CD4-positive, alpha-beta T cell treated with Interleukin-2 at 100 ng/mL for 4 hours (primary cell): ENCODE data around the gene JCAD.

Experiments used
- DNase-seq: peaks from one replicate; pipeline ENCODE4 v3.0.0-alpha.2; 2020; ENCODE audit warnings: low spot score

Gene JCAD

GRCh38 chr10:30073045-30073766 is 13.8 kb upstream of the JCAD start:
- no peak for DNase-seq

GRCh38 chr10:30072068-30072467 is 12.7 kb upstream of the JCAD start:
- DNase-seq: no peak

- no peak for DNase-seq
Observed at GRCh38 chr10:30070001-30070685, 10.8 kb upstream of the JCAD start.

DNA sequence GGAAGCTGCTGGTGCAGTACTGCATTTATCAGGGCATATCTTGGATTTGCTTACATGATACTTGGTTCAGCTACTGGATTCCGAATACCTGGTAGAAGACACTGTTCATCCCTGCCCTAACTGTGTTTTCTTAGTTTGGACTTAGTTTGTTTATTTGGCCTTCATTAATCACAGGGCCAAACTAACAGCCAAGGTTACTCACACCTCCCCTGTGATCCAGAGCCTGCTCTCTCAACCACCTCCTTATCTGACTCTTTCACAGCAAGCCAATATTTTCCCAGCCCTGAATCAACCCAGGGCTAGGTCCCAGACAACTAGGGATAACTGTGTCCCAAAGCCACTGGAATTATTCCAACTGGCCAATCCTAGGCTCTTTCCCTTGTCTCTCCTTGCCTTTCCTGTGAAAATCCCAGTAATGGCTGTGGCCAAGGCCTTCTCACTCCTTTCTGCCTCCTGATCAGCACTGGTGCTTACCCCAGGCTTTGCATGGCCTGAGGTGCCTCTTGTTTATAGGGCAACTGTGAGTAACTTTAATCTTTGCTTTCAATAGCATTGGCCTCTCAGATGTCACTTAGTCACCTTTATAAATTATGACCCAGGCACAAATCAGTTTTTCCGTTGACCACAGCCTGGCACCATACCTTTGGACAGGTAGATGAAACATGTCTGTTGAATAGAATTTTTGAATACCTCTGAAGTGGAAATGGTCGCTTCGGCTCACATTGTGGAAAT is 9.3 kb upstream of the JCAD start:
- DNase-seq: no peak

DNA sequence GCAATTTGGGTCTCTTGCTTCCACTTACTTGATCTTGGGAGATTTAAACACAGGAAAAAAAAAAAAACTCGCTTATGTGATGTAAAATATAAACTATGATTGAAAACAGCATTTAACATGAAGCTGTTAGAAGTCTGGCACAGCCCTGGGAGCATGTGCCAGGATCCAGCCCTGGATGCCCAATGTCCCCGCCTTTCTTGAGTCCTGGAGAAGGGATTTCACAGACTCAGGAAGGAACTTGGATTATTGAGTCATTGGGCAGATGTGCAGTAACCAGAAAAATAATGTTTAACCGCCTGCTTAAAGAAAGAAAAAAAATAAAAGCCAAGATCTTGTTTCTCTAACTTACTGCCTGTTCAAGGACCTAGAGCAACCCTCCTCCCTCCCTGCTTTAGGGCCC is 3.7 kb upstream of the JCAD start:
- no peak for DNase-seq

DNA sequence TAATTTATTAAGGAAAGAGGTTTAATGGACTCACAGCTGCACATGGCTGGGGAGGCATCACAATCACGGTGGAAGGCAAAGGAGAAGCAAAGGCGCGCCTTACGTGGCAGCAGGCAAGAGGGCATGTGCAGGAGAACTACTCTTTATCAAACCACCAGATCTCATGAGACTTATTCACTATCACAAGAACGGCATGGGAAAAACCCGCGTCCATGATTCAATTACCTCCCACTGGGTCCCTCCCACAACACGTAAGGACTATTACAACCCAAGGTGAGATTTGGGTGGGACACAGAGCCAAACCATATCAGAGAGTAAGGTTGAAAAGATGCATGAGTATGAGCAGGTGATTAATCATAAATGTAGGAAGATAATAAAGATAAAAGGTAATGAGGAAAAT is 3.2 kb upstream of the JCAD start:
- DNase-seq: no peak

- DNase-seq: no peak
Observed at GRCh38 chr10:30062090-30062489, 2.7 kb upstream of the JCAD start.

GRCh38 chr10:30058570-30059132 is 735 bp downstream of the JCAD start:
- no peak for DNase-seq

- DNase-seq: no peak
Observed at GRCh38 chr10:30057894-30058556, 1.4 kb downstream of the JCAD start.

DNA sequence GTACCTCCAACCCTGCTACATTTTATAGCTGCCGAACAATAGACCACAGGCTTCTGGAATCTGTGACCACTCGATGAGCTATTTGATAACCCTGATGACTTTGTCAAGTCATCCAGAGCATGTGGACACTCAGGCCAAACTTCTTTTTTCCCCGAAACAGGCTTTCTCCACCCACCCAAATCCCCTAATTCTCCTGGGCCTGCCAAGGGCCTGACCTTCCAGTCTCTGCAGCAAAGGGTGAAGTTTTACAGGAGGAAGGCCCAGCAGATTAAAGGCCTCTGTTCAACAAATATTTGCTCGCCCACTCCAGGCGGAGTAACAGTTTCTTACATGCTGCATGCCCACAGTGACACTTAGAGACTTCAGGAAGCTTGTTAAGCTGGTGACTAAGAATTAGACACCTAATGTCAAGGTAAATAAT is 2.0 kb downstream of the JCAD start:
- DNase-seq: no peak

- DNase-seq: no peak
Observed at GRCh38 chr10:30056767-30057355, 2.5 kb downstream of the JCAD start.

DNA sequence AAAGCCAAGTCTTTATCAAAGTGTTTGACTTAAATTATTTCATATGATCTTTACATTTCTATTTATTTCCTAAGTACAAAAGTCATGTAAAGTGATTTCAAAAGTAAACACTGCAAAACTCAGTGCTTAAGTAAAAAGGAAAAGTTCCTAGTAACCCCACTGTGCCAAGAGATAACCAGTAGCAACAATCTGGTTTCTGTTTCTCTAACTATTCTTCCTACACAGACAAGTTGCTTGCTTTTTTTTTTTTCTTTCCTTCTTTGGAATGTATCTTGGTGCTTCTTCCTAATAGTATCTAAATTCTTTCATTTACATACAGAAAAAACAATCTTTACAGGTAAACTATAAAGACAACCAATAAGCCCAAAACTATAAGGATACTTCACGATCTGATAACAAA is 3.1 kb downstream of the JCAD start:
- no peak for DNase-seq

GRCh38 chr10:30055226-30055662 is 4.1 kb downstream of the JCAD start:
- no peak for DNase-seq

DNA sequence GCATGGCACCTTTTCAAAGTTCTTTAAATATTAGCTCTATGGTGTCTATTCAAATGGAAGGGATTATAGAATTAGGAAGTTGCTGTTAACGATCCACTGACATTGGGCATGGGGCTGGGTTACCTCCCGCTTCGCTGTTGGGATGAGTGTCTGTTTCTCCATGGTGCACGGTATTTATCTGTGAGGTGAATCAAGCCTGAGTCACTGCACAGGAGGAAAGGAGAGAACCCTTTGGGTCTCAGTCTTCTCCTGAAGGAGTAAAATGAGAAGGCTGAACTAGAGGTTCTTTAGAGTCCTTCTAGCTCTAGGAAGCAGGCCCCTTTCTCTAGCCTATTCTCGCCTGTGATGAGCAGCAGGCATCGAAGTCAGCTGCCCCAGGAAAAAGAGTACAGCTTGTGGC is 7.3 kb downstream of the JCAD start:
- no peak for DNase-seq

- no peak for DNase-seq
Observed at GRCh38 chr10:30051220-30051619, 8.2 kb downstream of the JCAD start.

- no peak for DNase-seq
Observed at GRCh38 chr10:30050411-30050810, 9.0 kb downstream of the JCAD start.

DNA sequence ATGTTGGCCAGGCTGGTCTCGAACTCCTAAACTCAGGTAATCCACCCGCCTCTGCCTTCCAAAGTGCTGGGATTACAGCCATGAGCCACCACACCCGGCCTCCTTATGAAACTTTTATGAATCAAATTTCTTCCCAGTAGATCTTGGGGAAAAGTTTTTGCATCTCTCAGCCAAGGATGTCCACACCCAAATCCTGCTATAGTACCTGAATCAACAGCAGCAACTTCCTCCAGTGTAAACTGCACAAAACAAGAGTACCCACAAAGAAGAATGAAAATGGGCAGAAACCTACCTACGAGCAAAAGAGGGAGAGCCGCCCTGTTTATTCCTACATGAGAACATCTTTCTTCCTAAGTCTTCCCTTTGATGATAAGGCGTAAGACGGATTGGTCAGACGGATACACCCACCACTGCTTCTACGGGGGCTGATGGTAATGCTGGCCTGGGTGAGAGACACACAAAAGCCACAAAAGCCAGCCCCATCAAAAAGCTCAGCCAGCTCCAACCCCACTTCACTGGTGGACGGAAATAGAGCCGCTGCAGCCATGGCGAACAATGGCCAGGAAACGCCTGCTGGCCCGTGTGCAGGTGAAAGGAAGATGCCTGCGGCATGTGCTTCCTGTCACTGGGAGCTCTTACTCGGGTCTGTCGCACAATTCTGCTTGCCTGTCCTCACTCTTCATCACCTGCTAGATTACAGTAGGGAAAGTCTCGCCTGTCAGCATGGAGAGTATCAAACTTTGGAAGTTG is 10.4 kb downstream of the JCAD start:
- no peak for DNase-seq

DNA sequence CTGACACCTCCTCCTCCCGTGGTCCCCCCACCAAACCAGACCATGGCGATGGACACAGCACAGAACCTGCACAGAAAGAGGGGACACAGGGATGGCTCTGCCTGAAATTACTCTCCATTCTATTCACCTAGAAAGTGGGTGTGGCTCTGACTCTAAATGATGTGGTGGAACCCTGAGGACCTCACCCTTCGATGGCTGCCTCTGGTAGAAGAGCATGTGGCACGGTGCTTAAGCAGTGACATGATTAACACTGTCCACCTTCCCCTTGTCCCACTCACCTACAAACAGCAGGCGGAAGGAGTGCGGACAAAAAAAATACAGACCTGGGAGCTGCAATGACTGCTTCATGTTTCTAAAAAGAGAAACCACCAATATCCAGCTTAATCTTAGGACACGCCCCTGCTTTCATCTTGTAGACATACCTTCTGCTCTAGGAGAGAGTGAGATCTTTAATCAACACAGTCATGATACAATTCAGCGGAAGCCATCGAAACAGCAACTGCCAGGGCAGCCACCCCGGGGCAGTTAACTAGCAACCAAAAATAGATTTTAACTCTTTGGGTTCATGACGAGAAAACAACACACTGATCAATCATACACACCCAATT is 11.4 kb downstream of the JCAD start:
- DNase-seq: peak; percentile 15

DNA sequence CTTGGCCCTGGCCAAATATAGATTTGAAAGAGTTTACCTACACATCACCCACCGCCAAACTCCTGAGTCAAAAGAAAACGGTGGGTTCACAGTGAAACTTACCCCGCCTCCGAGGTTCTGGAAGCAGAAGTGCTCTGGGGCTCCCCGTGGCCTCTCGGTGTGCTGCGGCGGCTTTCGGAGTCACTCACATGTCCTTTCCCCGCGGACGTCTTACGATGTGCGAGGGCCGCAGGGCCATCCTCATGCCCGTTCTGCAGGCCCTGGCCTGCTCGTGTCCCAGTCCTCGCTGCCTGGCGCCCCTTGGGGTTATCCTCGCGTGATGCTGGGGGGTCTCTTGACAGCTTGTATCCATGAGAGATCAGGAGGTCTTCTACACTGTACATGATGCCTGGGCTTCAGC is 12.0 kb downstream of the JCAD start:
- no peak for DNase-seq

GRCh38 chr10:30046476-30046875 is 12.9 kb downstream of the JCAD start:
- DNase-seq: no peak

- no peak for DNase-seq
Observed at GRCh38 chr10:30045961-30046360, 13.4 kb downstream of the JCAD start.
